SU-DHL-6 (cell line): ENCODE results near the gene ITPKA.

ENCODE experiments used
- EZH2phosphoT487 ChIP-seq: fragments of 200-600 bp; sonication (generic), shearing (Covaris generic); conservative IDR thresholded peaks from 2 replicates; pipeline ENCODE4 v1.6.1; 2018; ENCODE audit warnings: mild to moderate bottlenecking, antibody characterized with exemption, low read length, moderate library complexity, mixed read lengths
- TF ChIP-seq, protein P1 (sequence below): fragments of 200-600 bp; sonication (generic); IDR thresholded peaks from one replicate; pipeline ENCODE4 v1.5.1; 2017; ENCODE audit warnings: antibody characterized with exemption, mild to moderate bottlenecking, low read length, moderate library complexity; ENCODE audit not compliant: insufficient read depth, poor library complexity, severe bottlenecking

- TF ChIP-seq, protein P1, sequence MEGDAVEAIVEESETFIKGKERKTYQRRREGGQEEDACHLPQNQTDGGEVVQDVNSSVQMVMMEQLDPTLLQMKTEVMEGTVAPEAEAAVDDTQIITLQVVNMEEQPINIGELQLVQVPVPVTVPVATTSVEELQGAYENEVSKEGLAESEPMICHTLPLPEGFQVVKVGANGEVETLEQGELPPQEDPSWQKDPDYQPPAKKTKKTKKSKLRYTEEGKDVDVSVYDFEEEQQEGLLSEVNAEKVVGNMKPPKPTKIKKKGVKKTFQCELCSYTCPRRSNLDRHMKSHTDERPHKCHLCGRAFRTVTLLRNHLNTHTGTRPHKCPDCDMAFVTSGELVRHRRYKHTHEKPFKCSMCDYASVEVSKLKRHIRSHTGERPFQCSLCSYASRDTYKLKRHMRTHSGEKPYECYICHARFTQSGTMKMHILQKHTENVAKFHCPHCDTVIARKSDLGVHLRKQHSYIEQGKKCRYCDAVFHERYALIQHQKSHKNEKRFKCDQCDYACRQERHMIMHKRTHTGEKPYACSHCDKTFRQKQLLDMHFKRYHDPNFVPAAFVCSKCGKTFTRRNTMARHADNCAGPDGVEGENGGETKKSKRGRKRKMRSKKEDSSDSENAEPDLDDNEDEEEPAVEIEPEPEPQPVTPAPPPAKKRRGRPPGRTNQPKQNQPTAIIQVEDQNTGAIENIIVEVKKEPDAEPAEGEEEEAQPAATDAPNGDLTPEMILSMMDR: no peak
- no peak for TF ChIP-seq EZH2phosphoT487
Observed at GRCh38 chr15:41486286-41486685, 7.4 kb upstream of the ITPKA start.
